ENCODE data around the gene COL13A1.

Gene COL13A1

DNA sequence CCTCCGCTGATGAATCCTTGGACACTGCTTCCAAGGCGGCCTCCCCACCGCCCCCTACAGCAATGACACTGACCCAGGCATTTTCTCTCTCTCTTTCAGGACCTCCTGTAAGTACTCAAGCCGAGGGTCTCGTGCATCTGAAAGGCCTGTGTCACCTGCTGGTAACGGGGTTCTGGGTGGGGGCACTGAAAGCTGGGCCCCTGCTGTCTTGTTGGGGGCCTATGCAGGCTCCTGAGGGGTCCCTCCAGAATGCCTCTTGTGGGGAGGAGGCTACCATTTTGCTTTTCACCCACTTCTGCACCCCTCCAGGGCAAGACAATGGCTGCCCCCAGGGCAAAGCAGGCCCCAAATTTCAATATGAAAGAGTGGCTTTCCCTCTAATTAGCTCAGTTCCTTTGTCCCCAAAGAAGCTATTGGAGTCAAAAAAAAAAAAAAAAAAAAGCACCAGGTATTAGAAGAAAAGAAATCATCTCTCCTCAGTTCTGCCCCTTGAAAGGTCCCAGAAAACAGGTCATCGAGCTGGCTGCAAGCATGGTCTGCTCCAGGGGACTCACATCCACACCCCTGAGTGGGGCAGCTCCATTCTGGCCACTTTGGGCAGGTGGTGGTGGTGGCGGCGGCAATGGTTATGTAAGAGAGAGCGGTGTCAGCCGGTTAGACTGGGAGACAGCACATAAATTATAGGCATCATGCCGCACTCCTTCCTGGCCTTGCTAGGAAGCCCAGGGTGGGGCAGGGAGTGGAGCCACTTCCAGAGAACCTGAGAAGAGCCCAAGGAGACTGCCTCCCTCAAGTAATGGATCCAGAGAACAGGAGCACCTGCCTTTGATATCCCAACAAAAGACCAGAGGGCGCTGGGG is 66.2 kb downstream of the COL13A1 start:
- H3K36me3 Mint-ChIP-seq (ENCODE audit: low read depth): no peaks in the 10 kb centered on the region
- H3K9me3 Mint-ChIP-seq: no peaks in the 10 kb centered on the region
- H3K27me3 Mint-ChIP-seq (ENCODE audit: low read depth): no peaks in the 10 kb centered on the region
- no peak overlapping the region for H3K27ac Mint-ChIP-seq
- no peaks in the 10 kb centered on the region for H3K4me1 Mint-ChIP-seq (ENCODE audit: low read depth)
- no peak overlapping the region for H3K4me3 Mint-ChIP-seq

DNA sequence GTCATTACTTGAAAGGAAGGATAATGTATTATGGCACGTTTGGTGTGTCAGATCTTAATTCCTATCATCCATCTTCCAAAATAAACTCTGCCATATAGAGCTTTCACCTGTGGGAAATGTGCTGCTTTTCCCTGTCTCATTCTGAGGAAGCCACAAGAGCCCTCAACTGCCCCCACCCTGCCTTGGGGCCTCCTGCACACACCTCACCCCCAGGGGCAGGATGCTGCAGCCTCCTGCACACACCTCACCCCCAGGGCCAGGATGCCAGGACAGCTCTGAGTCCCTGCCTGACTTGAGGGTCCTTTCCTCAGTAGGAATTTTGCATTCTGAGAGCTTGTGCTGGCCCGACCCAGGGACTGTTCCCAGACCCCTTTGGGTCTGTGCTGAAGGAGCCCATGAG is 67.1 kb downstream of the COL13A1 start:
- no peaks in the 10 kb centered on the region for H3K27me3 Mint-ChIP-seq (ENCODE audit: low read depth)
- no peak overlapping the region for H3K27ac Mint-ChIP-seq
- no peak overlapping the region for H3K4me3 Mint-ChIP-seq
- H3K36me3 Mint-ChIP-seq (ENCODE audit: low read depth): no peaks in the 10 kb centered on the region
- no peaks in the 10 kb centered on the region for H3K4me1 Mint-ChIP-seq (ENCODE audit: low read depth)
- no peaks in the 10 kb centered on the region for H3K9me3 Mint-ChIP-seq

DNA sequence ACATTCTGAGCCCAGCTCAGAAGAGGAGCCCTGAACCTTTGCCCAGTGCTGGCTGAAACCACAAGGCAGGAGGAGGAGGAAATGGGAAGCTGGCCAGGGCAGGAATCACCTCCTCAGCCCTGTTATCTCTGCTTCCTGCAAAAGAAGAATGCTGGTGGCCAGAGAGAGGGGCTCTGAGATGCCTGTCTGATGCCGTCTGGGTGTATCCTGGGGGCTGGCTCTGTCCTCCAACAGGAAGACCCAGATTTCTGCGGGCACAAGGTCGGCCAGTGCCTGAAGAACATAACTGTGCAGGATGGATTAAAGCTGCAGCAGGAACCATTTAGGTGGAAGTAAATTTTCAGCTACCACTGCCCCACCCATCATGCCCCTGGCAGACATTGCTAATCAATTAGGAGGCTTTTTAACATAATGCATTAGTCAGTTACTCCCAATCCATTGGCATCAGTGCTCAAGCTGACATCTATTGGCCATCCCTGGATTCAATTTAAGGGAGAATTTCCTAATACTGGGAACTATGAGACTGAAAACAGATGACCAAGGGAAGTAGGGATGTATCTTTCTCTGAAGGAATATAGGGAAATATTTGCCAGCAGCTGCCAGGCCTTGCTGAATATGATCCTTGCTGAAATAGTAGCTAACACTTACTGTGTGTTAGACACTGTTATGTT is 67.7 kb downstream of the COL13A1 start:
- no peaks in the 10 kb centered on the region for H3K27me3 Mint-ChIP-seq (ENCODE audit: low read depth)
- no peak overlapping the region for H3K4me3 Mint-ChIP-seq
- H3K4me1 Mint-ChIP-seq (ENCODE audit: low read depth): no peaks in the 10 kb centered on the region
- H3K9me3 Mint-ChIP-seq: no peaks in the 10 kb centered on the region
- H3K36me3 Mint-ChIP-seq (ENCODE audit: low read depth): no peaks in the 10 kb centered on the region
- H3K27ac Mint-ChIP-seq: no peak overlapping the region

DNA sequence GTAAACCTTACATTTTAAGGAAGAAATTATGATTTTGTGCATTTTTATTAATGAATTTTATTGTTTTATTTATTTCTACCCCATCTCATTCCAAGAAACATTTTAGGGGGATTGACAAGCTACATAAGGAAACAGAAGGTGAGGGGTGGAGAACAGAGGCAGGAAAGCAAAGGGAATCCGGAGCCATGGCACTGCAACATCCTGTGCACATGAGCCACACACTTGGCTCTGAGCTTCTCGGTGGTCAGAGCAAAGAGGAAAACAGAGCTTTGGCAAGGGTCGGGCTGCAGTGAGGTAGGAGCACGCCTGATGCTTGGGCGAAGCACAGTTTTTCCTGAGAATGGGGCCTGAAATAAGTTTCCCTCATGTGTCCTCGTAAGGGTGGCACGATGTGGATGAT is 68.9 kb downstream of the COL13A1 start:
- Mint-ChIP-seq H3K36me3 (ENCODE audit: low read depth) (no peaks in the 10 kb centered on the region), H3K27ac (no peak overlapping the region), H3K9me3 (no peaks in the 10 kb centered on the region), H3K4me1 (ENCODE audit: low read depth) (no peaks in the 10 kb centered on the region), H3K4me3 (no peak overlapping the region), H3K27me3 (ENCODE audit: low read depth) (no peaks in the 10 kb centered on the region)

DNA sequence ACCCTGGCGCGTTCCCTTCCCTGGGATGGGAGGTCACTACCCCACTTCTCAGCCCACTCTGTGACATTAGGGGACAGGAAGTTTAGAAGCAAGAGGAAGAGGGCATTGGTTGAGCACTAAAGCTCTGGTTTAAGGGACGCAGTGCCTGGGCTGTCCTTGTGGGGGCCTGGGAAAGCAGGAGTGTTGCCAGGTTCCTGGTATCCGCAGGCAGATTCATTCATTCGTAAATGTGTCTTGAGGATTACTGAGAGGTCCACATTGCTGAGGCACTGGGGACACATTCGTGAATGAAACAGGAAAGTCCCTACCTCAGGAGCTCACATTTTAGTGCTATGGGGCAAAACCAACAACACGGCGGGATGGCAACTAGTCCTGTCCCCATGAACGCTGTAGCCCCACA is 69.4 kb downstream of the COL13A1 start:
- Mint-ChIP-seq H3K36me3 (ENCODE audit: low read depth) (no peaks in the 10 kb centered on the region), H3K27me3 (ENCODE audit: low read depth) (no peaks in the 10 kb centered on the region), H3K27ac (no peak overlapping the region), H3K4me1 (ENCODE audit: low read depth) (no peaks in the 10 kb centered on the region), H3K9me3 (no peaks in the 10 kb centered on the region), H3K4me3 (no peak overlapping the region)

DNA sequence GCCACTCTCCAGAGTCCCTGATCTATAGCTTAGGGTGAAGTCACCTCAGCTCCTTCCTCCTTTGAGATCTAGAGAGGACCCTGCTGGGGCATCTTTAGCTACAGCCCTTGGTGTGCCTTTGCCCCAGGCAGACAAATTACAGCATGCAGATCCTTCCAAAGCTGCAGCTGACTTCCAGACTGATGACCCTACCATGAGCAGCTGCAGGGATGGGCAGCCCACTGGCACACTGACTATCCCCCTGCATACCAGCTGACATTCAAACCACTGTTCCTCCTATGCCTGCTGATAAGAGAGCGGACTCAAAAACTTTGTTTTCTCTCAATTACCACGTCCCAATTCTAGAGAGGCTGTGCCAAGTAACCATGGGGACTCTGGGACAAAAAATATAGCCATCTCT is 70.6 kb downstream of the COL13A1 start:
- Mint-ChIP-seq H3K27ac (no peak overlapping the region), H3K27me3 (ENCODE audit: low read depth) (no peaks in the 10 kb centered on the region), H3K9me3 (no peaks in the 10 kb centered on the region), H3K4me3 (no peak overlapping the region), H3K4me1 (ENCODE audit: low read depth) (no peaks in the 10 kb centered on the region), H3K36me3 (ENCODE audit: low read depth) (no peaks in the 10 kb centered on the region)

DNA sequence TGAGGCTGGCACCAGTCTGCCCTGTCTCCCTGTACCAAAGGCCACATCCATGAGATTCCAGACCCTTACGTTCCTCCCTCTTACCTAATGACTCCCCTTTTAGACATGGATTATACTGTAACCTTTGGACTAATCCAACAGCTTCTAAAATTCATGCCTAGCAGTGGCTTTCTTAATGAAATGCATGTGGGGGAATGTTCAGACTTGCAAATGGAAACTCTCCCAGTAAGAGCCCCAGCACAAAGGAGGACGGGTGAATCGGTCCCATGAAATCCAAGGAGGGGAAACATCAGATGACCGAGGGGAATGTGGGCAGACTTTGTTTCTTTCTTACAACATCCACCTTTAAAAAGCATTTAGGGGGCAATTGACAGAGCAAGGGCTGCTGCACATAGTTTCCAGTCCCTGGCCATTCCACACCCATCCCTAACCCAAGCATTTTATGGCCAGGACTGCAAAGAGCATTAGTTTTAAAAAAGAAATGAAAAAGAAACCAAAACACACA is 71.5 kb downstream of the COL13A1 start:
- Mint-ChIP-seq H3K27ac (no peak overlapping the region), H3K4me1 (ENCODE audit: low read depth) (no peaks in the 10 kb centered on the region), H3K36me3 (ENCODE audit: low read depth) (no peaks in the 10 kb centered on the region), H3K9me3 (no peaks in the 10 kb centered on the region), H3K27me3 (ENCODE audit: low read depth) (no peaks in the 10 kb centered on the region), H3K4me3 (no peak overlapping the region)

DNA sequence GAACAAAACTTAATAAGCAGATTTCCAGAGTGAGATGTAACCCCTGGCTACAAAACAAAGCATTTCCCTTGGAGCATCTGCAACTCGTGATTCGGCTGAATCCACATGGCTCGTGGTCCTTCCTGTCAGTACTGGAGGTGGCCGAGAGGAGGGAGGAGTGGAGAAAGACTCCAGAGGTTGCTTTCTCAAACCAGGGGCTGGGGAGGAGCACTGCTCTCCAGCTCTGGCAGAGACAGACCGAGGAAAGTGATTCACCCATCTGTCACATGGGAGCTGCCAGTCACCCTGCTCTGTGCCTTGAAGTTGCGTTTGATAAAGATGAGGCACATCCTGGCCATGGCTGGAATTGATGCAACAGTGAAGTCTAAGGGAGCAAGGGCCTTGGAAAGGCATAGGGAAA is 72.7 kb downstream of the COL13A1 start:
- no peak overlapping the region for H3K4me3 Mint-ChIP-seq
- no peaks in the 10 kb centered on the region for H3K4me1 Mint-ChIP-seq (ENCODE audit: low read depth)
- H3K9me3 Mint-ChIP-seq: no peaks in the 10 kb centered on the region
- H3K36me3 Mint-ChIP-seq (ENCODE audit: low read depth): no peaks in the 10 kb centered on the region
- H3K27me3 Mint-ChIP-seq (ENCODE audit: low read depth): no peaks in the 10 kb centered on the region
- no peak overlapping the region for H3K27ac Mint-ChIP-seq

DNA sequence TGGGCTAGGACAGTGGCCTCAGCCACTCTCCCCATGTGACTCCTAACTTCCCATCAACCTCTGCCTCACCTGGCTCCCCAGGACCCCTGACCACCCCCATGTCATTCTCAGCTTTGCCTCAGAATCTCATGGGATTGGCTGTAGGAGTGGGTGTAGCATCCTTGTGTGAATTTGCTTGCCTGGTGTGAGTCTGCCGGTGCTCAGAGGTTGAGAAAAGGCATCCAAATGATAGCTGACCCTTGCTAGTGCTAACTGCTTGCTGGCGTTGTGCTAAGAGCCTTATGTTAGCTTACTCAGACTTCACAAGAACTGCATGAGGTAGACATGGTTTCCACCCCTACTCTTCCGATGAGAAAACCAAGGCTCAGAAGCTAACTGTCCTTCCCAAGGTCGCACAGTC is 74.2 kb downstream of the COL13A1 start:
- Mint-ChIP-seq H3K27me3 (ENCODE audit: low read depth) (no peaks in the 10 kb centered on the region), H3K27ac (no peak overlapping the region), H3K4me1 (ENCODE audit: low read depth) (no peaks in the 10 kb centered on the region), H3K9me3 (no peaks in the 10 kb centered on the region), H3K36me3 (ENCODE audit: low read depth) (no peaks in the 10 kb centered on the region), H3K4me3 (no peak overlapping the region)

DNA sequence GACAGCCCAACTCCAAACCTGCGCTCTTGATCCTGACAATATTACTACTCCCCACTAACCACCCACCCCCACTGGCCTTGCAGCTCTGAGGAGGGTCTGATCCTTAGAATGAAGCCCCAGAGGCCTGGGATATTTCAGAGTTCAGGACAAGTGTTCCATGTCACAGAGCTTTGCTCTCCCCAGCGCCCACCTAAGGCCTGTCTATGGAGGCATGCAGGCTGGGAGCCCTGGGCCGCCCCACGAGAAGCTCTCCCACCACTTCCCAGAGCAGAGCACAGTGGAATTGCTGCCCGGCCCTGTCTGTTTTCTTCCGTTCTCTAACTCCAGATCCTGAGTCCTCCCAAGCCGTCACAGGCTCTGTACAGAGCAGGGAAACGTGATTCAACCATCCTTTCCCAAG is 74.6 kb downstream of the COL13A1 start:
- H3K27ac Mint-ChIP-seq: no peak overlapping the region
- H3K36me3 Mint-ChIP-seq (ENCODE audit: low read depth): no peaks in the 10 kb centered on the region
- H3K4me1 Mint-ChIP-seq (ENCODE audit: low read depth): no peaks in the 10 kb centered on the region
- no peak overlapping the region for H3K4me3 Mint-ChIP-seq
- no peaks in the 10 kb centered on the region for H3K9me3 Mint-ChIP-seq
- H3K27me3 Mint-ChIP-seq (ENCODE audit: low read depth): no peaks in the 10 kb centered on the region

DNA sequence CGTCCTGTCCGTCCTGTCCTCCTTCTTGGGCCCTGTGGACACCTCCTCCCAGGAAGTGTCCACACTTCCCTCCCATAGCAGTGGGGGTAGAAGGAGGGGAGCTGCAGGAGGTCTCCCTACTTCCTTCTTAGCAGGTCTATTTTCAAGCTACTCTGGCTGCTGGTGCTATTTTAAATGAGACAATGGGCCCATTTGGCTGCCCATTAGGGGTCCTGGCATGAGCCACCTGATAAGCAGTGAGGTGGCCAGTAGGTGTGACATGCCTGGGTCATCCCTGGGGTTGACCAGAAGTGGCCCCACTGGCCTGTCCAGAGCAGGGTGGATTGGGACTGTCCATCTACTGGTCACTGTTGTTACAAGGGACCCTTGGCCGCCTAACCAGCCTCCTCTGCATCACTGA is 75.2 kb downstream of the COL13A1 start:
- Mint-ChIP-seq H3K9me3 (no peaks in the 10 kb centered on the region), H3K27me3 (ENCODE audit: low read depth) (no peaks in the 10 kb centered on the region), H3K4me1 (ENCODE audit: low read depth) (no peaks in the 10 kb centered on the region), H3K36me3 (ENCODE audit: low read depth) (no peaks in the 10 kb centered on the region), H3K27ac (no peak overlapping the region), H3K4me3 (no peak overlapping the region)

DNA sequence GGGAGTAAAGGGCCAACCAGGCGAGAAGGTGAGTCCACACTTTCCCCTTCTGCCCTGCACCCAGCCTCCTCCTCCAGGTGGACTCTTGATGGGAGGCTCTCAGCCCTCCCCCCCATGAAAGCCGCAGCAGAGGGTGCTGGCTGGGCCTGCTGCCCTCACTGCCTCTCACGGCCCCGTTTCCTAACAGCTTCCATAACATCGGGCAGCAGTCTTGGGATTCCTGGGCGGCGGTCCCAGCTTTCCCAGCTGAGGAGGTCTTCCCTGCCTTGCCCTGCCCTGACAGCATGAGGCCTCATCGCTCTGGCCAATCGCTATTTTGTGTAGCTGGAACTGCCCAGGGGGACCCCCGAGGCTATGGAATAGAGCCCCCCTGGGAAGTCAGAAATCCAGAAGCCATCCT is 76.3 kb downstream of the COL13A1 start:
- Mint-ChIP-seq H3K36me3 (ENCODE audit: low read depth) (no peaks in the 10 kb centered on the region), H3K9me3 (no peaks in the 10 kb centered on the region), H3K4me3 (no peak overlapping the region), H3K4me1 (ENCODE audit: low read depth) (no peaks in the 10 kb centered on the region), H3K27ac (no peak overlapping the region), H3K27me3 (ENCODE audit: low read depth) (no peaks in the 10 kb centered on the region)

DNA sequence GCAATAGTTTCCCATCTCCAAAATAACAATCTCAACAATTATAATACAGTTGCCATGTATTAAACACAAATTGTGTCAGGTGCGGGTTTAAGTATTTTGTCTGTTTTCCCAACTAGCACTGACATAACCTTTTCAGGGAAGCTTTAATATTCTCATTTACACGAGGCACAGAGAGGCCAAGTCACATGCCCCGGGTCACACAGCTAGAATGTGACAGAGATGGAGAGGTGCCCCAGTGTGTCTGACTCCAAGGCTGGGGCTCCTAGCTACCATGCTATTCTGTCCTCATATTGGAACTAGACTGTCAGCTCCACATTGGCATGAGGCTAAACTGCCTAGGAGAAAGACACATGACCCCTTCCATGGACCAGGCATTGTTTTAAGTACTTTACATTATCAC is 77.2 kb downstream of the COL13A1 start:
- no peaks in the 10 kb centered on the region for H3K36me3 Mint-ChIP-seq (ENCODE audit: low read depth)
- no peaks in the 10 kb centered on the region for H3K27me3 Mint-ChIP-seq (ENCODE audit: low read depth)
- no peaks in the 10 kb centered on the region for H3K4me1 Mint-ChIP-seq (ENCODE audit: low read depth)
- H3K4me3 Mint-ChIP-seq: no peak overlapping the region
- no peak overlapping the region for H3K27ac Mint-ChIP-seq
- H3K9me3 Mint-ChIP-seq: no peaks in the 10 kb centered on the region

DNA sequence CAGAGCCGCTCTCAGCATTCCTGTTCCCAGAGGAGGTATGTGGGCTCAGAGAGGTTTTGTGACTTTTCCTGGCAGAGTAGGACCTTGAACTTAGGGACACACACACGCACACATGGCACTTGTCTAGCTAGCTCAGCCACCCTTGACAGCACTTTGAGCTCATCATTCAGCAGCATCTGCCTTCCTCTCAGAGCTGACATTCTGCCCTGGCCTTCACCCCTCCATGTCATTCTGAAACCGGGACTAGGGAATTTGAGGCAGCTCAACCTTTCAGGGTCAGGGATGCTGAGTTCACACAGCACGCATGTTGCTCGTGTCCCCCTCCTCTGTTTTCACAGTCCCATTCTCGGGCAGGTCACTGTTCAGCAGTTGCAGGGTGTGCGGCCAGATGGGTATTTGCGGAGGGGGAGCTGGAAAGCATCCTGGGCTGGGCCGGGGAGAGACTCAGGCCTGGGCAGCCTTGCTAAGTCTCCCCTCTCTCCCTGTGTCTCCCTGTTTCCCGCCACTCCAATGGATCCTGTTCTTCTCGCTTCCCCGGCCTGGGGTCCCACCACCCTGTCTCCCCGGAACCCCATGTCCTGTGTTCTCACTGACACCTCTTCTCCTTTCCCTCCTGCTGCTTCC is 78.0 kb downstream of the COL13A1 start:
- Mint-ChIP-seq H3K9me3 (no peaks in the 10 kb centered on the region), H3K4me1 (ENCODE audit: low read depth) (no peaks in the 10 kb centered on the region), H3K36me3 (ENCODE audit: low read depth) (no peaks in the 10 kb centered on the region), H3K27ac (no peak overlapping the region), H3K4me3 (no peak overlapping the region), H3K27me3 (ENCODE audit: low read depth) (no peaks in the 10 kb centered on the region)

Data from T-helper 1 cell treated with Interleukin-12 subunit alpha and Interleukin-12 subunit beta and Interleukin-4 antibody, amounts not matched to agents 30 μg/mL and 1 μg/mL, for 36 hours (primary cell).